ENCODE measurements around the gene HOXA1.
A peak's percentile ranks its signal among the peaks of the same experiment; 100 is the strongest.

The HOXA1 gene

DNA sequence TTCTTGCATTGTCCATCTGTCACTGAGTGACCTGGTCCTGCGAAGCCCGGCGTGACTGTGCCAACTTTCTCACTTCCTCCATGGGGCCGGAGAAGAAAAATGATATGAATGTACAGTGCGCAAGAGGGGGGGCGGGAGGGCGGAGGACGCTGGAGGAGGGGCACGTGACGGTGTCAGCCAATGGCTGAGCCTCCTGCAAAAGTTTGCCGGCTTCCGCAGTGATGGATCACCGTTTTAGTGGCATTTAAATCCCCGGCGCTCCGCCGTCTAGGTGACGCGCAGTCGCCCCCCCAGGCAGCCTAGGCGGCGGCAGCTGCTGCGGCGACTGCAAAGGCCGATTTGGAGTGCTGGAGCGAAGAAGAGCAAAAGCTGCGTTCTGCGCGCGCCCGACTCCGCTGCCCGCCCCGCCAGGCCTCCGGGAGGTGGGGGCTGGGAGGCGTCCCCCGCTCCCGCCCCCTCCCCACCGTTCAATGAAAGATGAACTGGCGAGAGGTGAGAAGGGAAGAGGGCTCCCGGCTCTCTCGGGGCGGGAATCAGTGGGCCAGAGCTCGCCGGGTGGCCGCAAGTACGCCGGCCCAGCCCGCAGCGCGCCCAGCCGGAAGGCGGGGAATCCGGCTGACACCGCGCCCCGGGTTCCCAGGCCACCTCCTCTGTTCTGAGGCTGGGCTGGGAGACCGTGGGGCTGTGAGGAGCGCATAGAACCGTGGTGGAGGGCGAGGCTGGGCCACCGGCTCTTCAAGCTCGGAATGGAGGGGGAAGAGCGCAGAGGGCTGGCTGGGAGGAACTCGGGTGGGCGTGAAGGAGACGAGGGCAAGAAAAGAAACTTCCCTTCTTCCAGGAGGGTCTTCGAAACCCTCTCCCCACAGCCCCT lies at the start of gene HOXA1:
Gene HOXA1, minus strand, starts transcription at position 104 of the 871 bp plus-strand sequence. Its CDS starts 88 bp downstream, at position 16.
- peak; percentile 96 for DNase-seq (ENCODE audit: low read depth)

GRCh38 chr7:27145165-27145913 lies 49.5 kb upstream of the HOXA1 start:
- no peak for DNase-seq (ENCODE audit: low read depth)

DNA sequence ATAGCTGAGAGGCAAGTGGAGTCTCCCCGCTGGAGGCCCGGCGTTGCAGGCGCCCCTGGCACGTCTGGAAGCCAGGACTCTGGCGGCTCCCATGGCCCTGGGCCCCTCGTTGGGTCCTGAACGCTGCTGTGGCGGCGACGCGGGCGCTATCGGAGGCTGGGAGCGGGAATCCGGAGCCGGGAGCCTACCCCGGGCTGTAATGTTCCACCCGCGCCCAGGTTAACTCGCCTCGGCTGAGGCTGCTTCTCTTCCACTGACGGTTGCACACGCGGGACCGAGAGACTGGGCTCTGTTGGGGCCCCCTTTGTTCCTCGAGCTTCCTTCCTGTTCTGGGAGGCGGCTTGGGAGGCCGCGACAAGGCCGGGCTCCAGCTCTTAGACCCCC lies 49.0 kb upstream of the HOXA1 start:
- no peak for DNase-seq (ENCODE audit: low read depth)

DNA sequence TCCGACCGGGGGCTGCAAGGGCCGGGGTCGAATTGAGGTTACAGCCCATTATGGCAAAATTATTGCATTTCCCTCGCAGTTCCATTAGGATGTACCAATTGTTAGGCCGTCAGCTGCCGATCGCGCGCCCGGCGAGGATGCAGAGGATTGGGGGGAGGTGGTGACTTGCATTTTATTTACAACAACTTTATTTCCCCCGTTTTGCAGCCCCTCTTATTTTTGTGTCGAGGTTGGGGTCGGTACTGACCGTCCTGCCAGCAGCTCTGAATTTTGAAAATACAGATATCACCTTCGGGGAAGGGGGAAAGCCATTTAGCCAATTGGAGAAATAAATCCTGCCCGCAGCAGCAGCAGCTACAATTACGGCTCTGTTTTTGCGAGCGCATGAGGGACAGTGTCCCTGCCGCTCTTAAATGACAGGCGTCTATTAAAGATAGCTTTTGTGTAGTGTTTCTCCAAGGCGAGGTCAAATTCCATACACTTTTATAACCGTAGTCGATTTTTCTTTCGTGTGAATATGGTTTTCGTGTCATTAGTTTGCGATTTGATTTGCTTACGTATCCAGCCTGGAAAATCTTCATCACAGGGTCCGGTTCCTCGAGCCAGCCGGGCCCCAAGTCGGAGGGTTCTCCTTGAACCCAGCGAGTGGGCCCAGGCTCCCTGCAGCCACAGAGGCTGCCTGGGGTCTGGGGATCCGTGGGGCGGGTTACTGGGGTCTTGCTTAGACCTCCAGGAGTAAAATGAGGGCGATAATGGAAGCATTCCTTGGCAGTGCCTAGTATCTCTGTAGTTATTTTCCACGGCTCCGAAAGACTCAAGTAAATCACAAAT lies 48.4 kb upstream of the HOXA1 start:
- DNase-seq (ENCODE audit: low read depth) = no peak

DNA sequence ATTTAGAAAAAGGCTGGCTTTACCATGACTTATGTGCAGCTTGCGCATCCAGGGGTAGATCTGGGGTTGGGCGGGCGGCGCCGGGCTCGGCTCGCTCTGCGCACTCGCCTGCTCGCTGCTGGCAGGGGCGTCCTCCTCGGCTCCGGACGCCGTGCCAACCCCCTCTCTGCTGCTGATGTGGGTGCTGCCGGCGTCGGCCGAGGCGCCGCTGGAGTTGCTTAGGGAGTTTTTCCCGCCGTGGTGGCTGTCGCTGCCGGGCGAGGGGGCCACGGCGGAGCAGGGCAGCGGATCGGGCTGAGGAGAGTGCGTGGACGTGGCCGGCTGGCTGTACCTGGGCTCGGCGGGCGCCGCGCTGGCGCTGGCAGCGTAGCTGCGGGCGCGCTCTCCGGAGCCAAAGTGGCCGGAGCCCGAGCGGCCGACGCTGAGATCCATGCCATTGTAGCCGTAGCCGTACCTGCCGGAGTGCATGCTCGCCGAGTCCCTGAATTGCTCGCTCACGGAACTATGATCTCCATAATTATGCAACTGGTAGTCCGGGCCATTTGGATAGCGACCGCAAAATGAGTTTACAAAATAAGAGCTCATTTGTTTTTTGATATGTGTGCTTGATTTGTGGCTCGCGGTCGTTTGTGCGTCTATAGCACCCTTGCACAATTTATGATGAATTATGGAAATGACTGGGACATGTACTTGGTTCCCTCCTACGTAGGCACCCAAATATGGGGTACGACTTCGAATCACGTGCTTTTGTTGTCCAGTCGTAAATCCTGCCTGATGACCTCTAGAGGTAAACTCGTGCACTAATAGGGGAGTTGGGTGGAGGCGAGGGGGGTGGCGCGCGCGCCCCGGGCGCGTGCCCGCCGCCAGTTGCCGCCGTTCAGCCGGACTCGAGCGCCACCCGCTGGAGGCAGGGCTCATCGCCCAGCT lies 47.5 kb upstream of the HOXA1 start, which contains the start of gene HOXA5:
Gene HOXA5, minus strand, starts transcription at position 659 of the 927 bp plus-strand sequence. Its CDS starts 74 bp downstream, at position 585.
- peak; percentile 91 for DNase-seq (ENCODE audit: low read depth)

GRCh38 chr7:27142580-27143022 lies 46.8 kb upstream of the HOXA1 start:
- no peak for DNase-seq (ENCODE audit: low read depth)

DNA sequence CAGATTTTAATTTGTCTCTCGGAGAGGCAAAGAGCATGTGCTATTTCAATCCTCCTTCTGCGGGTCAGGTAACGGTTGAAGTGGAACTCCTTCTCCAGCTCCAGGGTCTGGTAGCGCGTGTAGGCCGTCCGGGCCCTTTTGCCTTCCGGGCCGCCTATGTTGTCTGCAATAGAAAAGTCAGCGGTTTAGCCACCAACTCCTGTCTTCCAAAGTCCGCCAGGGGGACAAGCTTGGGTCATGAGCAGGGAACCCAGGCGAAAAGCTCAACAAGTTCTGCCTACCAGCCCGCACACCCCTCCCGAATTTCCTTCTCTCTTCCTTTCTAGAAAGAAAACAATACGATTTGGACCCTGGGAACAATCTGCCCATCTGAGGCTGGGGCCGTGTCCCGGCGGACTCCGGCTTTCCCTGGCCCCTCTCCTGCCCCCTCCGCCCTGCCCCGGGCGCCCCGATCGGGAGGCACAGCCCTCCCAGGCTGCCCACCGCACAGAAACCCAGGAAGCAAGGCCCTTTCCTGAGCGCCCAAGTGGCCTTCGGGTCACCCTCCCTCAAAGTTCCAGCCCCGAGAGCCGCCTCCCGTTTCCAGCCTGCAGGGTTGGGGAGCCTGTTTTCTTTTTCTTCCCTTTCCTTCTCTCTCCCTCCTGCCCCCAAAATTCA lies 46.3 kb upstream of the HOXA1 start:
- DNase-seq (ENCODE audit: low read depth) = no peak

DNA sequence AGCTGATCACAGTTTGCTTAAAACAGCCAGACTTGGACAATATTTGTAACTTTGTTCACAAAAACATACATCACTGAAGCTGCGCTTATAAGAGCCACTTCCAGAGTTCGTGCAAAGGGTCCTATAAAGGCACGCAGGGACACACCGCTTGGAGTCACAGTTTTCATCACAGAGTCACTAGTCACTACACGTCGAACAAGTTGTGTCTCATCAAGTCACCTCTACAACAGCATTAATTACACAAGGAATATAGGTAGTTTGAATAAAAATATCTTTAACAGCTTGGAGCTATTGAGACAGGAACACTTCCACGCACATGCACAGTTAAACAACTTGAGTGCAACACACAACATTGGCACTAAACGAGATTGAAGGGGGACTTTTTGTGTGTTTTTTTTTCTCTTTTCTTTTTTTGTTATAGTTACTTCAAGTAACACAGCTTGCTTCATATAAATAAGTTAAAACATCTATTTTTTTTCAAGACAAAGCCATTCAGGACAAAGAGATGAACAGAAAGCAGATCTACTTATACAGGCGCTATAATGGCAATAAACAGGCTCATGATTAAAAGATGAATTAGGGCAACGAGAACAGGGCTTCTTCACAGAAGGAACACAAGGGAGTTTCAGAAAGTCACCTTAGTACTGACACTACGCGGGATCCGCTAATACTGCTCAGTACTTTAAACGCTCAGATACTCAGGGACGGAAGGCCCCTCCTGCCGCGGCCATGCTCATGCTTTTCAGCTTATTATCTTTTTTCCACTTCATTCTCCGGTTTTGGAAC lies 45.5 kb upstream of the HOXA1 start:
- DNase-seq (ENCODE audit: low read depth) = no peak

DNA sequence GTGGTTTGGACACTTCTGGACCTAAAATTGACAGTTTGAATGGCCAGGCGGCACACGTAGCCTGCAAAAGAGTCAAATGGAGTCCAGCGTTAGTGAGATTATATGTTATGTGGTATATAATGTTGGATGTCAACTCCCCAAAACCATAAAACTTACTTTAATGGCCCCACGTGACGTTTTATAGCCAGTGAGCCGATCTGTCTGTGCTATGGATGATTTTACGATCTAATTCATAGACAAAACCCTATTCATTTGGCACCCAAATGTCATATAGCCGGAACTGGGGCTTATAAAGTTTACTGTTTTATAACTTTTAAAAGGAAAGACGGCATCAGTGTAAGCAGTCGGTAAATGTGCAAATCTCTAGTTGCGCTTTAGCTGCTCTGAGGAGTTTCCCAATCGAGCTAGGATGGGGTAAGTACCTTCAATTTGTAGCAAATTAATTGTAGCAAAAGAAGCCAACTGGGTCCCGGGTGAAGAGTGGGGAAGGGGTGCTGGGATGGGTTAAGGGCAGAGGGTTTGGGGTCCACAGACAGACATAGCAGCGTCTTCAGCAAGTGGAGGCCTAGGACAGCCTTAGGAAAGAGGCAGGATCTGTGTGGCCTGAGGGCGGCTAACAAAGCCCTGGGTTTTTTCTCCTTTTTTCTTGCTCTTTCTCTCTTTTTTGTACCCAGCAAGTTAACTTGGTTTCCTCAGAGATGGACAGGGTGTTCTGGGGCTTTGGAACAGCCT lies 44.5 kb upstream of the HOXA1 start:
- DNase-seq (ENCODE audit: low read depth) = no peak

DNA sequence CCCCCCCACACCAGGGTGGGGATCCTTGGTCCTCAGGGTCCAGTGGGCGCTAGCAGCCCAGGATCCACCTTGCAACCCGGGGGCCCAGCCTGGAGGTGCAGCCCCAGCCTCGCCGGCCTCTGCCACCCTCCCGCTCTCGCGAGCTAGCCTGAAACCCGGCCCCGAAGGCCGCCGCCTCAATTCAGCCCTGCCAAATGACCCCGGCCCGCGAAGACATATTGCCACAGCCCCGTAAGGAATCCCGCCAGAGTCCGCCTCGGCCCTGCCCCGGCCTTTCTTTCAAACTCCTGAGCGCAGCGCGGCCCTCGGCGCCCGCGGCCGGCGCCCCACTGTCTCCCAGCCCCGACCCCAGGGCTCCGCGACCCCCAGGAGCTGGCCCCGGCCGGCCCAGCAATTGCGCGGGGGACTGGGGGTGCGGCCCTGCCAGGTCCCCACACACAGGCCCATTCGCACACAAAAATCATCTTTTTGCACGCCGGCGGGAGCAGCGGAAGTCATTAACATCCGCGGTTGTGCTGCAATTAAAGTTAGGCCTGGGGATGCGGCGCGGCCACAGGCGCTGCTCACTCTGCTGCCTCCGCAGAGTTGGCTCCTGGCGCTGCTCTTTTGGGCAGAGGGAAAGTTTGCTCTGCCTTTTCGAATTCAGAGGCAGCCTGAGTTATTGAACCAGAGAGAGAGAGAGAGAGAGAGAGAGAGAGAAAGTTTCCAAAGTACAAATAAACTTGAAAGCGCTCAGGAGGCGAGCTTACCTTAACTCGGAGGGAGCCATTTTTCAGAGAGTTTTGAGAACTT lies 43.7 kb upstream of the HOXA1 start:
- DNase-seq (ENCODE audit: low read depth) = no peak

DNA sequence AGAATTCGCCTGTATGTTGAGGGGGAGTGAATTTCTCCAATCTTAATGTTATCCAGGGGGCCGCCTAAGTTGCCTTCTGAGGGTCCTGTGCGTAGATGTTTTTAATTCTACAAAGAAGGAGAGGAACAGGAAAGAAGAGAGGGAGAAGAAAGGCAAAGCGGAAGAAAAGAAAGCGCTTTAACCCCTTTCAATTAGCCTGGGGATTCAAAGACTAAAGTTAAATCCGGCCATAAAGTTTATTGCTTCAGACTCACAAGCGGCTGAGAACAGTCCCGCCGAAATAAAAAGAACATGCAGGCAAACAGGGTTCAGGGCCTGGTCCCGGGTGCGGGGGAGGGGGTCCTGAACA lies 43.2 kb upstream of the HOXA1 start:
- no peak for DNase-seq (ENCODE audit: low read depth)

- no peak for DNase-seq (ENCODE audit: low read depth)
Measured at GRCh38 chr7:27138472-27138871, 42.7 kb upstream of the HOXA1 start.

DNA sequence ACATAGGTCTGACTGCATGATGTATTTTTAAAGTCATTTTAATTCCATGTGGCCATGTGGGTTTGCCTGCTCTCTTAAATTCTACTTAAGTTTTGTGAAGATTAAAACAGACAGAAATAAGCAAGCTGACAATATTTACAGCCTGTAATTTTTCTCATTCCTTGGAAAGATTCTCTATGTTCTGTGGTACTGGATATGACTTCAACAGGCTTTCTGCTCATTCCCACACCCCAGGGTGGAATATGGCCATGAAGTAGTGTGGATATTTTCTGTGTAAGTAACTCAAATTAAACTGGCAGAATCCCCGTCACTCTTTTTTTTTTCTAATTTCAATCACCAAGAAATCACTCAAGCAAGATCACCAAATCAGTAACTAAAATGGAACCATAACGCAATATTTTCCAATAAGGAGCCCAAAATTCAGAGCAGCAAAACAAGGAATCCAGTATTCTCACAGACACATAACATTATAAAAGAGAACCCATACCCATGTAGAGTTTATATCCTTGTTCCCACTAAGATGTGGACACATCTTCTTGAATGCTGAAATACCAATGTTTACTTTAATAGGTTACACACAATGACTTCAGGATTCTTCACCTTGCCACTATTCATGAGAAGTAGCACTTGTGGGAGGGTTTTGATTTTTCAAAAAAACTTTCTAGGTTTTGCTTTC lies 42.0 kb upstream of the HOXA1 start:
- DNase-seq (ENCODE audit: low read depth) = no peak

- DNase-seq (ENCODE audit: low read depth) = peak; percentile 84
Measured at GRCh38 chr7:27134392-27134791, 38.6 kb upstream of the HOXA1 start.

DNA sequence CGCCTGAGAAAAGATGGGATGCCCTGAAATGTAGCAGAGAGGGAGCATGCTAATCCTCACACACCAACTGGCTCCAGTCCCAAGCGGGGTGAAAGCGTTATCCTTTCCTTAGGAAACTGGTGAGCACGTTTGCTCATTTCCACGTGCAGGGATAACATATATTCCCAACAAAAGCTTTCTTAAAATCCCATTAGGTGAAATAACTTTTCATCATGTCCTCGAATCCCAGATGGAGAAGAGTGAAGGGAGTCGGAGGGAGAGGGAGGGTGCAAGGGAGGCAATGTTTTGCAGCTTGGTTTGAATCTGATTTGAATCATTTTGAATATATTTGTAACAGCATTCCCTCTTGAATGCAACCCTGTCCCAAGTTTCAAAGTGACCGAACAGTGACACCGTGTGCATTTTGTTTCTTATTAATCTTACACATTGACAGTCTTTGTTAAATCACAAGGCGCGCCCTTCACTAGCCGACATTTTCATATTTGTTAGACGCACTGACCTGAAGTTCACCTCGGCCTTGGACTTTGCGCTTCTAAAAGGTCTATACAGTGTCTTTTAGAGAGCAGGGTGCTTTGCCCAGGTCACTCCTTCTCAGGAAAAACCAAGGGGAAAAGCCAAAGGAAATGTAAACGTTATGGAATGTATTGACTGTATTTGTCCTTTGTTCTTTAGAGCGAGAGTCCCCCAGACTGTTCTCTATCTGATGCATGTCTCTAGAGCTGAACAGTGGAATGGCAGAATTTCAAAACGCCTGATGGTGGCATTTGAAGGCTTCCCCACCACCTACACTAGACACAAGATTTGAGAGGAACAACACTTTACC lies 37.8 kb upstream of the HOXA1 start:
- no peak for DNase-seq (ENCODE audit: low read depth)

GRCh38 chr7:27132978-27133377 lies 37.2 kb upstream of the HOXA1 start:
- DNase-seq (ENCODE audit: low read depth) = no peak

- DNase-seq (ENCODE audit: low read depth) = no peak
Measured at GRCh38 chr7:27132214-27132613, 36.4 kb upstream of the HOXA1 start.

Measured in EH (cell line).